Nephron progenitor cell (in vitro differentiated cells): ENCODE data around the gene RNH1.

Experiments
- DNase-seq: peaks from one replicate; pipeline ENCODE4 v3.0.0; 2021
- H3K27ac Mint-ChIP-seq: 2 replicates; pipeline ENCODE4 v1.8.0; 2021; ENCODE audit warnings: mild to moderate bottlenecking, moderate library complexity, mixed read lengths
- H3K27me3 Mint-ChIP-seq: 2 replicates; pipeline ENCODE4 v1.8.0; 2021; ENCODE audit warnings: mild to moderate bottlenecking, low read depth, mixed read lengths; ENCODE audit not compliant: poor library complexity
- H3K36me3 Mint-ChIP-seq: 2 replicates; pipeline ENCODE4 v1.8.0; 2021; ENCODE audit warnings: low read depth, mixed read lengths
- H3K4me1 Mint-ChIP-seq: 2 replicates; pipeline ENCODE4 v1.8.0; 2021; ENCODE audit warnings: mixed read lengths
- H3K4me3 Mint-ChIP-seq: 2 replicates; pipeline ENCODE4 v1.8.0; 2021; ENCODE audit warnings: mild to moderate bottlenecking, moderate library complexity, mixed read lengths
- H3K9me3 Mint-ChIP-seq: 2 replicates; pipeline ENCODE4 v1.8.0; 2021; ENCODE audit warnings: mild to moderate bottlenecking, moderate library complexity, mixed read lengths
- TF ChIP-seq, protein P1 (sequence below): fragments of 200-600 bp; sonication (generic); IDR thresholded peaks from 2 replicates; pipeline ENCODE4 v1.5.0; 2021; ENCODE audit warnings: antibody characterized with exemption

The RNH1 gene

DNA sequence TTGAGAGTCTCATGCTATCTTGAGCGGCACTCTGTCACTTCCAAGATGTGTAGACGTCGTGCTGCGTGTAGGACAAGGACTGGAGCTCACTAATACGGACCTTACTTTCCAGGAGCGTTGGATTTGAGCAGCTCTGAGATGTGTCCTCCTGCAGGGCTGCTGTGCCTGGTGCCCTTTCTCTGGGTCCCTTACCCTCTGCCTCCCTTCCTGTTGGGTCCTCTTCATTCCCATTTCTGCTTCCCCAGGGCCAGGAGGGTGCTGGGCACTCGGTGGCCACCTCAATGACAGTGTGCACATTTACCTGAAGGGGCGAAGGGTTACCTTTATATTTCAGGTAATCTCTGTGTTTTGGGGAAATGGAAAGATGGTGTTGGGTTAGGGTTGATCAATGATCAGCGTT, 53.0 kb downstream of the RNH1 start:
- H3K4me3 Mint-ChIP-seq, result no peak overlapping the region
- TF ChIP-seq, protein P1, sequence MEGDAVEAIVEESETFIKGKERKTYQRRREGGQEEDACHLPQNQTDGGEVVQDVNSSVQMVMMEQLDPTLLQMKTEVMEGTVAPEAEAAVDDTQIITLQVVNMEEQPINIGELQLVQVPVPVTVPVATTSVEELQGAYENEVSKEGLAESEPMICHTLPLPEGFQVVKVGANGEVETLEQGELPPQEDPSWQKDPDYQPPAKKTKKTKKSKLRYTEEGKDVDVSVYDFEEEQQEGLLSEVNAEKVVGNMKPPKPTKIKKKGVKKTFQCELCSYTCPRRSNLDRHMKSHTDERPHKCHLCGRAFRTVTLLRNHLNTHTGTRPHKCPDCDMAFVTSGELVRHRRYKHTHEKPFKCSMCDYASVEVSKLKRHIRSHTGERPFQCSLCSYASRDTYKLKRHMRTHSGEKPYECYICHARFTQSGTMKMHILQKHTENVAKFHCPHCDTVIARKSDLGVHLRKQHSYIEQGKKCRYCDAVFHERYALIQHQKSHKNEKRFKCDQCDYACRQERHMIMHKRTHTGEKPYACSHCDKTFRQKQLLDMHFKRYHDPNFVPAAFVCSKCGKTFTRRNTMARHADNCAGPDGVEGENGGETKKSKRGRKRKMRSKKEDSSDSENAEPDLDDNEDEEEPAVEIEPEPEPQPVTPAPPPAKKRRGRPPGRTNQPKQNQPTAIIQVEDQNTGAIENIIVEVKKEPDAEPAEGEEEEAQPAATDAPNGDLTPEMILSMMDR, result no peak
- peaks cover 64% of the 10 kb centered on the region for H3K4me1 Mint-ChIP-seq
- DNase-seq, result no peak
- no peak overlapping the region for H3K27ac Mint-ChIP-seq
- H3K27me3 Mint-ChIP-seq, result no peaks in the 10 kb centered on the region
- no peaks in the 10 kb centered on the region for H3K9me3 Mint-ChIP-seq
- peaks cover 44% of the 10 kb centered on the region for H3K36me3 Mint-ChIP-seq

- peaks cover 68% of the 10 kb centered on the region for H3K4me1 Mint-ChIP-seq
- H3K36me3 Mint-ChIP-seq, result peaks cover 44% of the 10 kb centered on the region
- H3K4me3 Mint-ChIP-seq, result no peak overlapping the region
- TF ChIP-seq, protein P1, result no peak
- DNase-seq, result no peak
- no peaks in the 10 kb centered on the region for H3K9me3 Mint-ChIP-seq
- H3K27me3 Mint-ChIP-seq, result no peaks in the 10 kb centered on the region
- H3K27ac Mint-ChIP-seq, result no peak overlapping the region
Observed at GRCh38 chr11:453564-453963, 53.5 kb downstream of the RNH1 start.

- Mint-ChIP-seq H3K4me1 (peaks cover 74% of the 10 kb centered on the region), H3K4me3 (peak overlapping the region; percentile 21), H3K27ac (no peak overlapping the region), H3K36me3 (peaks cover 44% of the 10 kb centered on the region), H3K27me3 (no peaks in the 10 kb centered on the region), H3K9me3 (no peaks in the 10 kb centered on the region)
- TF ChIP-seq, protein P1, result no peak
- DNase-seq, result no peak
Observed at GRCh38 chr11:452916-453527, 54.0 kb downstream of the RNH1 start.

- Mint-ChIP-seq H3K27me3 (no peaks in the 10 kb centered on the region), H3K9me3 (no peaks in the 10 kb centered on the region), H3K4me3 (no peak overlapping the region), H3K4me1 (peaks cover 69% of the 10 kb centered on the region), H3K36me3 (peaks cover 37% of the 10 kb centered on the region), H3K27ac (no peak overlapping the region)
- no peak for DNase-seq
- TF ChIP-seq, protein P1, result no peak
Observed at GRCh38 chr11:452203-452744, 54.8 kb downstream of the RNH1 start.

- TF ChIP-seq, protein P1, result no peak
- Mint-ChIP-seq H3K36me3 (peaks cover 33% of the 10 kb centered on the region), H3K27me3 (no peaks in the 10 kb centered on the region), H3K27ac (no peak overlapping the region), H3K9me3 (no peaks in the 10 kb centered on the region), H3K4me1 (peaks cover 63% of the 10 kb centered on the region), H3K4me3 (peak overlapping the region; percentile 94)
- DNase-seq, result no peak
Observed at GRCh38 chr11:451738-452137, 55.3 kb downstream of the RNH1 start.
